SKM-1 (cell line): Measurements from ENCODE around the gene OPRL1.

Experiments
- DNase-seq: peaks from one replicate; lab custom pipeline; 2025; ENCODE audit not compliant: unreplicated experiment; lab: John Stamatoyannopoulos, UW

OPRL1 gene

DNA sequence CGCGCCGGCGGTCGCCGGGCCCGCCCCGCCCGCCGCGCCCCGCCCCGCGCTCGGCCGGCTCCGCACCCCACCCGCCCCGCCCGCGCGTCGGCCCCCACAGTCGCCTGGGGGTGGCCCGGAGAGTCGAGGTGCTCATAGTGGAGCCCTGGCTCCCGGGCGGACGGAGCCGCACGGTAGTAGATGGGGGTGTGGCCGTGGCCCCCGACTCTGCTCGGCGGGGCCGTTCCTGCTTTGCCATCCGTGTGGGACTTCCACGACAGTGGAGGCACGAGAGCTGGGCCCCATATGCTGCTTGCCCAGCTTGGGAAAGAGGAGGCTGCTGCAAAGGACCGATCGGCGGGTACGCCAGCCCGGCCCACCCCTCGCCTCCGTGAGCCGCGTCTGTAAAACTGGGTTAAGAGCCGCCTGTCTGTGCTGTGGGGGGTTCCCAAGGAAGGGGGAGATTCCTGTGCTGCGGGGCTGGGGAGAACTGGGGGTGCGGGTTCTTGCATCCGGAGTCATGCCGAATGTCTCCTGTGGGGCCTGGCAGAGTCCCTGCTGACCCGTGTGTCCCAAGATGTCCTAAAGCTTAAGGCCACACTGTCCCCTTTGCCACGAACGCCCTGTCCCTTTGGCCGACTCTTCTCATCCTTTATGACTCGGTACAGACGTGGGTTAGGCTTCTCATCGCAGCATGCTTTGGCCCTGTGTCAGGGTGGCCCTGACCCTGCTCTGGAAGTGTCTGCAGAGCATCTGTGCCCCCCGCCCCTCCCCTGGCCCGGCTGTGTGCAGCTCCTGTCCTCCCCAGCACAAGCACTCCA, at the start of gene OPRL1:
Gene OPRL1 (plus strand): TSS at position 70 of the 800 bp plus-strand sequence. CDS start 12,639 bp downstream, outside the sequence.
- no peak for DNase-seq

DNA sequence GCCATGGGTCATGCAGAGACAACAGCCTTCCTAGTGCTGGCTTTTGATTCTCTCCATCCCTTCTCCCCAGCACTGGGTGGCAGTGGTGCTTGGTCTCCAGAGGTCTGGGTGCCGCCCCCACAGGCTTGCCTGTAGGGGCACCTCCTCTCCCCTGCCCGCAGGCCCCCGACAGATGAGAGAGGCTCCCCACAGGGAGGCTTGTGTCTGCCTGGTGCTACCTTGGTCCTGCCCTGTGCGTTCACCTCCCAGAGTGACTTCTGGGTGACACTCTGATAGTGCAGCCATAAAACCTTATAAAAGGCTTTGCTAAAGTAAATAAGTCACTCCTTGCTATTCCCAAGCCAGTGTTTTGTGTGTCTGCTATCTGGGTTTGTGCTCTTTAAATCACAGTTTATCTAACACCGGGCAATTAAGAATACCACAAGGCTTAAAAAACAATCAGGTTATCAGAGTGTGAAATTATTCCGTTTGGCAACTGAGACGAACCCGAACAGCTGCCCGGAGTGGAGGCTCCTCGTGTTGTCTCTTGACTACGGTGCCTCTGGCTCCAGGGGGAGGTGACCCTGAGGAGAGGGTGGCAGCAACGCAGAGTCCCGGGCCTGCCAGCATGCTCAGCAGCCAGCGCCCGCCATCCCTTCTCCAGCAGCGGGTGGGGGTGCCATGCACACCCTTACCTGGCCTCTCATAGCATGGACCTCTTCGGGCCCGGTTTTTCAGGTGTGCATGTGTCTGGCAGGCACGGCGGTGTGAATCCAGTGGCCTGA, 49.3 kb upstream of the OPRL1 start:
- DNase-seq = no peak

DNA sequence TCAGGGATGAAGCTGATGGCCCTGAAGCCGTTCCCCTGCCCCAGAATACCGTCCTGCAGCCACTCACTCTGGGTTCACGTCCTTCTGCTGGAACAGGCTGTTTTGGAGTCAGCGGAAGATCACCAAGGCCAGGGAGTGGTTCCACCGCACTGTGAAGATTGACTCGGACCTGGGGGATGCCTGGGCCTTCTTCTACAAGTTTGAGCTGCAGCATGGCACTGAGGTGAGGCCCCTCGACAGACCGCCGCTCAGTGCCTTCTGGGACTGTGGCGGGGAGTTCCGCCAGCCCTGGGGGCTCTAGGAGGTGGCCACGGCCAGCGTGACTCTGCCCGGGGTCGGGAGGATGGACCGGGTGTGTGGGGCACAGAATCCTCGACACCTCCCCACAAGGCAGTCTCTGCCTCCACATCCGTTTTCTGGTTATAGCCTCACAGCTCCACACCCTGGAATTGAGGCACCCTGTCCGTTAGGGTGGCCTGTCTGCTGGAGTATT, 48.0 kb upstream of the OPRL1 start:
- DNase-seq = no peak

GRCh38 chr20:64032706-64033624, 46.9 kb upstream of the OPRL1 start:
- no peak for DNase-seq

GRCh38 chr20:64033981-64034493, 45.8 kb upstream of the OPRL1 start:
- no peak for DNase-seq

GRCh38 chr20:64035066-64035932, 44.6 kb upstream of the OPRL1 start:
- DNase-seq = no peak

GRCh38 chr20:64035933-64036345, 43.9 kb upstream of the OPRL1 start, which contains the start of gene C20orf204:
Gene C20orf204 (plus strand): TSS chr20:64036182. CDS start chr20:64036324, 142 bp downstream.
- no peak for DNase-seq

DNA sequence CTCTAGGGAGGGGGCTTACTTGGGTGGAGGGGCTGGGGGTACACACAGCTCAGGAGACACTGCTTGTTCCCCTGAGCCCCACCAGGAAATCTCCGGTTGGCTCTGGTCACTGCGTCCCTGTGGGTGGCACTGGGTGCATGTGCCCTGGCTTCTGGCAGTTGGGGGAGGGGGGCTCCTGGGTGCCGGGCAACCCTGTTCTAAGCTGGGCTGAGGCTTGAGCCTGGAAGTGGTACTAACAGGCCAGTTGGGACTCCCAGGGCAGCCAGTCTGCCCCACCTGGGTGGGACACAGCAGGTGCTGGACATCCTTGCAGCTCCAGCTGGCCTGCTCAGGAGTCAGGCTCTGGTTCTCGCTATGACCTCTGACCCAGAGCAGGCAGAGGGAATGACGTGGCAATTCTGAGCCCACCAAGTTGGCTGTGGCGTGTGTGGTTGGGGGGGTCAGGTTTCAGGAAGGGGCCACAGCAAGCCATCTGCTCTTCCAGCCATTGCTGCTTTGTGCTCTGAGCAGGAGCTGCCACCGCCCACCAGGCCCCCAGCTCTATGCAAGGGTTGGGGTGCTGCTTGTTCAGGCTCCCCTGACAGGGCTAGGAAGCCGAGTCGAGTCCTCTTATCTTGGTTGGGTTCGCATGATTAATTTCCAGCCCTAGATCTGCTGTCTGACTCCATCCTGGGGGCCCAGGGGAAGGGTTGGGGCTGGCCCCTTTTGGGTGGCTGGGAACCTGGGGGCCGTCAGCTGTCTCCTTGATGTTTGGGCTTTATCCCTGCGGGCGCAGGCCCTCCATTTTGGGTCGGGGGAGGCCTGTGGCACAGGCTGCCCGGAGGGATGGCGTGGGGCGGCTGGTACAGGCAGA, 43.3 kb upstream of the OPRL1 start:
- no peak for DNase-seq

- no peak for DNase-seq
These were observed 42.7 kb upstream of the OPRL1 start for GRCh38 chr20:64037199-64037497.

GRCh38 chr20:64037498-64038213, 42.2 kb upstream of the OPRL1 start:
- DNase-seq = no peak

GRCh38 chr20:64038224-64038564, 41.7 kb upstream of the OPRL1 start:
- DNase-seq = no peak

GRCh38 chr20:64038565-64039292, 41.2 kb upstream of the OPRL1 start:
- DNase-seq = peak; percentile 69

DNA sequence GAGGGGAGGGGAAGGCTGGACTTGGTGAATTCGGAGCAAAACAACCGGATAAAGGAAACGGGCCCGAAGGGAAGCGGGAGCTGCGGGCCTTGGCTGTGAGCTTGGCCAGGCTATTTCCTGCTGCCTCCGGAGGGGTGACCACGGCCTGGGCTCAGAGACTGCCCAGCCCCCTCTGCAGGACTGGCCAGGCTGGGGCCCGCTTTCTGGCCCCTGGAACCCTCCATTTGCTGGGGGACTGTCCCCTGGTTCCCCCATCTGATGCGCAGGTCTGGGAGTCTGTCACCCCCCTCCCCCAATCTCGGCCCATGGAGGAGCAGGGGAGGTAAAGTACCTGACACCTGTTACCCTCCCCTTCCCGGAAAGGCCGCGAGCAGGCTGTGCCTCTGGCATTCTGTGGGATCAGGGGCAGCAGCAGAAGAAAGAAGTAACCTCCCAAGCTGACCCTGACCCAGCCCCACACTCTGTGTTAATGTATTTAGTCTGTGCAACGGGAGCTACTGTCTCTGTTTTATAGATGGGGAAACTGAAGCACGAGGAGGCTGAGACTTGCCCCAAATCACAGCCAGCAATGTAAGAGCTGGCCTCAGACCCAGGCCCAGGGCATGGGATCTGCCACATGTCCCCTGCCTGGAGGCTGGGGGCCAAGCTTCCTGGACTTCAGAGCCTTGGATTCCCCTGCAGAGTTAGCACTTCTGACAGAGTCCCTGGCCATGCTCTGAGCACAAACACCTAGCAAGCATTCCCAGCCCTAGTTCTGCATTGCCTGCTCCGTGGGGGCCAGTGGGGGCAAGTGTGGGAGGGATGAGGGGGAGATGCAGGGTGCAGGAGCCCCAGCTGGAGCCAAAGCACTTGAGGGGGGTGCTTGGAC, 40.4 kb upstream of the OPRL1 start:
- no peak for DNase-seq

DNA sequence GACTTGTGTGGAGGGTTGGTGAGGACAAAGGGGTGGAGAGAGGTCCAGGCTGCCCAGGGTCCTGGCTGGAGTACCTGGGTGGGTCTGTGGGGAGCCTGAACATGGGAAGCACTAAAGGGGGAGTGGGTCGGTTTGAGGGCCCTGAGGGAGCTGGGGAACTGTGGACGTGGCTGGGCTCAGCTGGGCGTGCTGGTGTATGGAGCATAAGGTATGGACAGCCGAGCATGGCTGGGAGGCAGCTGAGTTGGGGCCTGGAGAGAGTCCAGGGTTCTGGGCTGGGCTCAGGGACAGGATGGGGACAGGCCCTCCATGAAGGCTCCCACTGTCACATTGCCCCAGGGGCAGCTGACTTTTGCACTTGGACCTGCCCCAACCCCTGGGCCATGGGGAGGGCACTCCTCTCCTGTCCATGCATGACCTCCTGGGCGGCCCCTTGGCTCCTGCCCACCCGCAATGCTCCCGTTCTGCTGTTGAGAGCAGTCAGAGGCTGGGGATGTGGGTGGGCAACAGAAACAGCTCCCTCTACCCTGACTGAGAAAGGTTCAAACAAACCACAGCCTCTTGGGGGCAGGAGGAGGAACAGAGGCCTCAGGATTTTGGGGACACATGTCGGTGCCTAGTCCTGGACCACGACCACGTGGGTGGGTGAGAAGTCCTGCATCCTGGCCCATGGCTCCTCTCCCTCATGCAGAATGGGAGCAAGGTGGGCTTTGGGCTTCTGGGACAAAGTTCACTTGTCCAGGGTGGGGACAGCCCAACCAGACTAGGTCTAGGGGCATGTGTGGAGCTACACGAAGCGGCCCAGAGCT, 39.4 kb upstream of the OPRL1 start:
- DNase-seq = no peak

- DNase-seq = no peak
These were observed 38.7 kb upstream of the OPRL1 start for GRCh38 chr20:64041040-64041780.

- no peak for DNase-seq
These were observed 38.2 kb upstream of the OPRL1 start for GRCh38 chr20:64041781-64042053.
